ENCODE results near the gene ZBTB8OS. TPM values are rescaled to one million over a fixed set of nuclear protein-coding genes. Genes with fewer than 3 reads are reported as not detected.
A peak's percentile ranks its signal among the peaks of the same experiment; 100 is the strongest.
"Not testable (repeated sequence)": the region's sequence is repeated elsewhere in the genome, so short reads cannot be mapped to it uniquely, and the experiment has no call there.

ZBTB8OS gene
- polyA plus RNA-seq (84.1 and 96.7 TPM in 2 replicates), polyA minus RNA-seq (42.4 and 56.5 TPM in 2 replicates)

GRCh38 chr1:32650248-32650751, at the start of gene ZBTB8OS:
Gene ZBTB8OS, minus strand, starts transcription at chr1:32650550. Its CDS starts 21 bp downstream, at chr1:32650529.
- peak within 1 kb of the TSS; percentile 100 for H3K27ac ChIP-seq (ENCODE audit: low read length)
- no peaks in the 10 kb centered on the region for H3K36me3 ChIP-seq (ENCODE audit: insufficient read depth, low read length)
- peak within 1 kb of the TSS; percentile 74 for H3K4me3 ChIP-seq (ENCODE audit: low read length)
- peaks cover 69% of the 10 kb centered on the region for H3K79me2 ChIP-seq (replicated peaks; ENCODE audit: insufficient read depth, low read length)
- TF ChIP-seq TAF1 (IDR thresholded peaks at IDR 0.05; ENCODE audit: low read depth) (peak; percentile 44), RAD21 (conservative IDR thresholded peaks at IDR 0.05) (no peak), EP300 (conservative IDR thresholded peaks at IDR 0.05; ENCODE audit: poor library complexity, severe bottlenecking) (no peak), EZH2 (IDR thresholded peaks at IDR 0.05; ENCODE audit: borderline replicate concordance, insufficient read depth, low read length, poor library complexity, severe bottlenecking) (no peak), POLR2AphosphoS5 (IDR thresholded peaks at IDR 0.05) (peak; percentile 85), SMC3 (conservative IDR thresholded peaks at IDR 0.05; ENCODE audit: poor library complexity) (peak; percentile 25), MXI1 (conservative IDR thresholded peaks at IDR 0.05; ENCODE audit: poor library complexity, severe bottlenecking) (peak; percentile 93), CTCF (IDR thresholded peaks at IDR 0.05; ENCODE audit: poor library complexity, severe bottlenecking) (no peak), REST (IDR thresholded peaks at IDR 0.05; ENCODE audit: borderline replicate concordance) (peak; percentile 80)
- H3F3A ChIP-seq (ENCODE audit: insufficient read depth, low read length, poor library complexity, severe bottlenecking), result peaks cover 4% of the 10 kb centered on the region
- no peaks in the 10 kb centered on the region for H4K20me1 ChIP-seq (ENCODE audit: insufficient read depth)
- H3K4me2 ChIP-seq (ENCODE audit: low read length), result peak within 1 kb of the TSS; percentile 87
- peak within 1 kb of the TSS; percentile 86 for H2AFZ ChIP-seq (ENCODE audit: low read depth, low read length)
- H3K27me3 ChIP-seq (ENCODE audit: insufficient read depth, low read depth, low read length), result no peaks in the 10 kb centered on the region
- H3K9me3 ChIP-seq (ENCODE audit: low read length), result no peaks in the 10 kb centered on the region
- no peaks in the 10 kb centered on the region for H3K9me2 ChIP-seq (ENCODE audit: insufficient read depth, low read length)
- peak within 1 kb of the TSS; percentile 98 for H3K9ac ChIP-seq (ENCODE audit: low read length)

- H3K9ac ChIP-seq (ENCODE audit: low read length); H3K79me2 ChIP-seq (replicated peaks; ENCODE audit: insufficient read depth, low read length); H3K36me3 ChIP-seq (ENCODE audit: insufficient read depth, low read length); H2AFZ ChIP-seq (ENCODE audit: low read depth, low read length); H3K9me3 ChIP-seq (ENCODE audit: low read length); H3K4me3 ChIP-seq (ENCODE audit: low read length); H4K20me1 ChIP-seq (ENCODE audit: insufficient read depth); H3K4me2 ChIP-seq (ENCODE audit: low read length); H3K9me2 ChIP-seq (ENCODE audit: insufficient read depth, low read length); H3K27ac ChIP-seq (ENCODE audit: low read length); H3F3A ChIP-seq (ENCODE audit: insufficient read depth, low read length, poor library complexity, severe bottlenecking): not testable (repeated sequence)
- H3K27me3 ChIP-seq (ENCODE audit: insufficient read depth, low read depth, low read length), result peaks cover 10% of the 10 kb centered on the region
These were observed 46.6 kb upstream of the ZBTB8OS start for GRCh38 chr1:32696996-32697395.

GRCh38 chr1:32696041-32696440, 45.7 kb upstream of the ZBTB8OS start:
- H3K4me3 ChIP-seq (ENCODE audit: low read length), result no peak overlapping the region
- H3K36me3 ChIP-seq (ENCODE audit: insufficient read depth, low read length), result no peaks in the 10 kb centered on the region
- H3F3A ChIP-seq (ENCODE audit: insufficient read depth, low read length, poor library complexity, severe bottlenecking), result no peaks in the 10 kb centered on the region
- H3K27me3 ChIP-seq (ENCODE audit: insufficient read depth, low read depth, low read length), result peaks cover under 1% of the 10 kb centered on the region
- no peaks in the 10 kb centered on the region for H4K20me1 ChIP-seq (ENCODE audit: insufficient read depth)
- no peaks in the 10 kb centered on the region for H3K79me2 ChIP-seq (replicated peaks; ENCODE audit: insufficient read depth, low read length)
- TF ChIP-seq EP300 (conservative IDR thresholded peaks at IDR 0.05; ENCODE audit: poor library complexity, severe bottlenecking) (no peak), TAF1 (IDR thresholded peaks at IDR 0.05; ENCODE audit: low read depth) (no peak), MXI1 (conservative IDR thresholded peaks at IDR 0.05; ENCODE audit: poor library complexity, severe bottlenecking) (no peak), SMC3 (conservative IDR thresholded peaks at IDR 0.05; ENCODE audit: poor library complexity) (no peak), CTCF (IDR thresholded peaks at IDR 0.05; ENCODE audit: poor library complexity, severe bottlenecking) (no peak), POLR2AphosphoS5 (IDR thresholded peaks at IDR 0.05) (no peak), REST (IDR thresholded peaks at IDR 0.05; ENCODE audit: borderline replicate concordance) (no peak), EZH2 (IDR thresholded peaks at IDR 0.05; ENCODE audit: borderline replicate concordance, insufficient read depth, low read length, poor library complexity, severe bottlenecking) (no peak), RAD21 (conservative IDR thresholded peaks at IDR 0.05) (no peak)
- no peak overlapping the region for H3K4me2 ChIP-seq (ENCODE audit: low read length)
- H3K9me3 ChIP-seq (ENCODE audit: low read length), result no peaks in the 10 kb centered on the region
- no peaks in the 10 kb centered on the region for H3K9me2 ChIP-seq (ENCODE audit: insufficient read depth, low read length)
- H2AFZ ChIP-seq (ENCODE audit: low read depth, low read length), result no peak overlapping the region
- no peak overlapping the region for H3K9ac ChIP-seq (ENCODE audit: low read length)
- H3K27ac ChIP-seq (ENCODE audit: low read length), result no peak overlapping the region

Measured in neural cell (in vitro differentiated cells).